Measurements from ENCODE around the gene BRINP2. TPM values are rescaled to one million over a fixed set of nuclear protein-coding genes. Genes with fewer than 3 reads are reported as not detected.

BRINP2 gene
- total and polyA plus RNA-seq, 2 of the 8 experiments (the other 6 are each of a cell fraction or from before 2014, with no cell fraction given): 0.39 to 0.42 TPM

- FAIRE-seq: no peak
- CTCF ChIA-PET (ENCODE audit: partially characterized antibody): interaction anchor here (0.9 to 1.5 kb wide), 4 partner anchors 12 to 244 kb away, joined by 3 to 5 read pairs (median 4); no protein-coding TSS in a partner anchor
Observed at GRCh38 chr1:177124577-177125278, 46.0 kb upstream of the BRINP2 start.

More at GRCh38 chr1:177124577-177125278, 46.0 kb upstream of the BRINP2 start:
- Histone ChIP-seq H2BK20ac (ENCODE audit: low read length) (no peak overlapping the region), H3K4ac (replicated peaks; ENCODE audit: insufficient read length, low read depth, low read length) (no peak overlapping the region), H3K23me2 (ENCODE audit: low read depth, low read length) (no peaks in the 10 kb centered on the region), H2AFZ (ENCODE audit: low read length) (no peak overlapping the region), H4K5ac (ENCODE audit: insufficient read length, low read depth, low read length) (no peak overlapping the region), H3K56ac (replicated peaks; ENCODE audit: insufficient read length, low read depth, low read length) (no peak overlapping the region), H3K4me2 (ENCODE audit: insufficient read depth in 1 of 2, low read depth in 2 of 2, low read length in 2 of 2) (no peak overlapping the region), H2AK5ac (ENCODE audit: low read depth, low read length) (no peak overlapping the region), H4K20me1 (replicated peaks in 1 of 2; ENCODE audit: control insufficient read depth in 1 of 2, insufficient read depth in 2 of 2, low read length in 2 of 2) (no peaks in the 10 kb centered on the region), H3K27me3 (replicated peaks in 1 of 4; ENCODE audit: control insufficient read depth in 3 of 4, extremely low read depth in 1 of 4, insufficient read depth in 3 of 4, low read length in 3 of 4) (no peaks in the 10 kb centered on the region), H3K79me1 (ENCODE audit: low read depth, low read length) (no peaks in the 10 kb centered on the region), H3K4me1 (replicated peaks in 1 of 4; ENCODE audit: control insufficient read depth in 3 of 4, insufficient read depth in 4 of 4, low read length in 3 of 4) (no peaks in the 10 kb centered on the region), H3K79me2 (ENCODE audit: control insufficient read depth in 1 of 2, insufficient read depth in 2 of 2, low read length in 2 of 2) (no peaks in the 10 kb centered on the region), H2BK120ac (replicated peaks; ENCODE audit: low read depth, low read length) (no peak overlapping the region), H3K4me3 (ENCODE audit: extremely low read depth in 1 of 4, insufficient read depth in 2 of 4, low read depth in 3 of 4, low read length in 4 of 4) (no peak overlapping the region), H3K36me3 (ENCODE audit: control insufficient read depth in 2 of 4, insufficient read depth in 4 of 4, low read length in 3 of 4) (no peaks in the 10 kb centered on the region), H3K14ac (ENCODE audit: insufficient read length) (no peak overlapping the region), H3K9me3 (ENCODE audit: insufficient read depth in 2 of 2, low read depth in 1 of 2, low read length in 1 of 2) (no peaks in the 10 kb centered on the region), H2BK5ac (ENCODE audit: low read depth, low read length) (no peak overlapping the region), H2BK12ac (ENCODE audit: low read depth, low read length) (no peak overlapping the region), H3K23ac (ENCODE audit: insufficient read length) (no peak overlapping the region), H3K18ac (ENCODE audit: extremely low read depth, low read length) (no peak overlapping the region), H3K9ac (replicated peaks in 1 of 4; ENCODE audit: extremely low read depth in 1 of 4, low read depth in 3 of 4, low read length in 3 of 4) (no peak overlapping the region), H4K91ac (replicated peaks; ENCODE audit: insufficient read length, low read length) (no peak overlapping the region), H4K8ac (ENCODE audit: extremely low read depth, insufficient read depth, low read length) (no peak overlapping the region), H3K27ac (ENCODE audit: low read depth, low read length) (no peak overlapping the region), H2BK15ac (ENCODE audit: low read length) (no peak overlapping the region)
- POLR2A ChIA-PET (ENCODE audit: partially characterized antibody): no interaction called here
- whole genome bisulfite sequencing, 2 experiments (ENCODE audit: extremely low coverage in 1 of 2, insufficient coverage in 1 of 2, insufficient read length in 1 of 2, insufficient replicate concordance in 2 of 2, low coverage in 1 of 2, low lambda C conversion rate in 2 of 2, missing lambda C conversion rate in 1 of 2): 93% methylated on average over 4 of the region's 4 CpGs; no CpG with 5 or more reads in 1 of the 2 experiments
- TF ChIP-seq SP2 (IDR thresholded peaks at IDR 0.05; ENCODE audit: low read length) (no peak), CTBP2 (IDR thresholded peaks at IDR 0.05; ENCODE audit: borderline replicate concordance, insufficient read depth, insufficient read length, low read length) (no peak), TAF7 (optimal IDR thresholded peaks at IDR 0.05; ENCODE audit: borderline replicate concordance, low read depth, low read length) (no peak), POLR2A (IDR thresholded peaks at IDR 0.05; ENCODE audit: control extremely low read depth in 1 of 2, low read depth in 2 of 2, low read length in 2 of 2) (no peak), JUN (IDR thresholded peaks at IDR 0.05; ENCODE audit: low read depth, low read length) (no peak), KDM1A (IDR thresholded peaks at IDR 0.05; ENCODE audit: borderline replicate concordance, low read length) (no peak), KDM4A (IDR thresholded peaks at IDR 0.05; ENCODE audit: low read depth, low read length, severe bottlenecking) (no peak), MAFK (IDR thresholded peaks at IDR 0.05; ENCODE audit: low read depth, low read length) (no peak), CBX5 (IDR thresholded peaks at IDR 0.05; ENCODE audit: low read depth, low read length) (no peak)
- TF ChIP-seq, protein P1, sequence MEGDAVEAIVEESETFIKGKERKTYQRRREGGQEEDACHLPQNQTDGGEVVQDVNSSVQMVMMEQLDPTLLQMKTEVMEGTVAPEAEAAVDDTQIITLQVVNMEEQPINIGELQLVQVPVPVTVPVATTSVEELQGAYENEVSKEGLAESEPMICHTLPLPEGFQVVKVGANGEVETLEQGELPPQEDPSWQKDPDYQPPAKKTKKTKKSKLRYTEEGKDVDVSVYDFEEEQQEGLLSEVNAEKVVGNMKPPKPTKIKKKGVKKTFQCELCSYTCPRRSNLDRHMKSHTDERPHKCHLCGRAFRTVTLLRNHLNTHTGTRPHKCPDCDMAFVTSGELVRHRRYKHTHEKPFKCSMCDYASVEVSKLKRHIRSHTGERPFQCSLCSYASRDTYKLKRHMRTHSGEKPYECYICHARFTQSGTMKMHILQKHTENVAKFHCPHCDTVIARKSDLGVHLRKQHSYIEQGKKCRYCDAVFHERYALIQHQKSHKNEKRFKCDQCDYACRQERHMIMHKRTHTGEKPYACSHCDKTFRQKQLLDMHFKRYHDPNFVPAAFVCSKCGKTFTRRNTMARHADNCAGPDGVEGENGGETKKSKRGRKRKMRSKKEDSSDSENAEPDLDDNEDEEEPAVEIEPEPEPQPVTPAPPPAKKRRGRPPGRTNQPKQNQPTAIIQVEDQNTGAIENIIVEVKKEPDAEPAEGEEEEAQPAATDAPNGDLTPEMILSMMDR (IDR thresholded peaks at IDR 0.05; ENCODE audit: control extremely low read depth in 1 of 3, insufficient read depth in 1 of 3, low read depth in 1 of 3, low read length in 3 of 3): no peak
- no peak for DNase-seq (ENCODE audit: low read depth in 1 of 2, low spot score in 2 of 2)

All from H1 (cell line).